RWPE2 (cell line): ENCODE measurements around the gene PIP5K1A.
"Not testable (repeated sequence)": the region's sequence is repeated elsewhere in the genome, so short reads cannot be mapped to it uniquely, and the experiment has no call there.

ENCODE experiments used
- ATAC-seq: fragments of 200-7000 bp; cut with Tn5 transposase; 3 replicates; pipeline ENCODE4 v1.9.1; 2021; ENCODE audit warnings: low read depth
- DNase-seq: peaks from one replicate; pipeline ENCODE4 v3.0.0-alpha.2; 2020; ENCODE audit warnings: low spot score
- H3K27ac ChIP-seq: fragments of 450-650 bp; 2 replicates; pipeline ENCODE4 v1.5.1; 2017; ENCODE audit warnings: mild to moderate bottlenecking; ENCODE audit not compliant: poor library complexity, severe bottlenecking
- H3K27me3 ChIP-seq: fragments of 250-450 bp; sonication (Bioruptor Pico); 2 replicates; pipeline ENCODE4 v1.5.1; 2021; ENCODE audit warnings: mild to moderate bottlenecking, moderate library complexity; ENCODE audit not compliant: insufficient read depth, poor library complexity, severe bottlenecking
- H3K36me3 ChIP-seq: fragments of 250-450 bp; sonication (Bioruptor Pico); 2 replicates; pipeline ENCODE4 v1.5.1; 2020; ENCODE audit warnings: low read depth, mild to moderate bottlenecking, moderate library complexity
- H3K4me1 ChIP-seq: fragments of 250-450 bp; sonication (Bioruptor Pico); 2 replicates; pipeline ENCODE4 v1.5.1; 2021; ENCODE audit warnings: mild to moderate bottlenecking, moderate library complexity; ENCODE audit not compliant: insufficient read depth, poor library complexity, severe bottlenecking
- H3K4me3 ChIP-seq: fragments of 250-450 bp; sonication (Bioruptor Pico); 2 replicates; pipeline ENCODE4 v1.5.1; 2021; ENCODE audit warnings: mild to moderate bottlenecking, moderate library complexity; ENCODE audit not compliant: severe bottlenecking
- H3K9me3 ChIP-seq: fragments of 250-450 bp; sonication (Bioruptor Pico); 2 replicates; pipeline ENCODE4 v1.5.1; 2021; ENCODE audit warnings: mild to moderate bottlenecking, moderate library complexity; ENCODE audit not compliant: severe bottlenecking
- TF ChIP-seq, protein P1 (sequence below): fragments of 450-650 bp; IDR thresholded peaks from one replicate; pipeline ENCODE4 v1.5.1; 2017; ENCODE audit warnings: mild to moderate bottlenecking, moderate library complexity; ENCODE audit not compliant: poor library complexity, severe bottlenecking

The PIP5K1A gene

DNA sequence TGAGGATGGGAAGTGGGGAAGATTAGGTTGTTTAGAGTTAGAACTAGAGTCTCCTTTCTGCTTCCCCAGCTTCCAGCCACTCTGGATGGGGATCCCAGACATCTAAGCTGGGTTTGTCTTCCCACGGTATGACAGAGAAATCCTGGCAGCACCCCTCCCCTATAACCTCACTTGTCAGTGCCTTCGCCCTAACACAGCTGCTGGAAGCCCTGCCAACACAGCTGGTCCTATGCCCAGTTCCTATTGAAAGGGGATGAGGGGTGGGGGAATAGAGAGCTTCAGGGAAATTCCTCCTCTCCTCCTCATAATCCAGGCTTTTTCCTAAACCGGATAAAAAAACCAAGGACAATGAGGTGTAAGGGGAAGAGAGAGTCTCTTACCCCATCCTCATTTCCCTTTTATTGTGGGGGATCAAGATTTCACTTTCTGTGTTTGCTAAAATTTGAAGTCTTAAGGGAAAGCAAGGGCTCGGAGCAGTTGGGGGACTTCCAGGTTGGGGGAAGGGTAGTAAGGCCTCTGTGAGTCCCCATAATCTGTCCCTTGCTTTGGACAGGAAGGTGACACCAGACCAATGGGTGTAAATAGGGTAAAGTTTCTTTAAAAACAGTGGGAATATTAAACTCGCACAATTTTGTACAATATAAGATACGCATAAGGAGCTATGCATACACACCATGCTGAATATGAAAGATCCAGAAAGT lies 23.2 kb upstream of the PIP5K1A start:
- DNase-seq = no peak
- Histone ChIP-seq H3K4me1 (no peaks in the 10 kb centered on the region), H3K4me3 (no peak overlapping the region), H3K36me3 (peaks cover 39% of the 10 kb centered on the region), H3K27ac (no peak overlapping the region), H3K27me3 (no peaks in the 10 kb centered on the region), H3K9me3 (no peaks in the 10 kb centered on the region)
- no peak for ATAC-seq
- TF ChIP-seq, protein P1, sequence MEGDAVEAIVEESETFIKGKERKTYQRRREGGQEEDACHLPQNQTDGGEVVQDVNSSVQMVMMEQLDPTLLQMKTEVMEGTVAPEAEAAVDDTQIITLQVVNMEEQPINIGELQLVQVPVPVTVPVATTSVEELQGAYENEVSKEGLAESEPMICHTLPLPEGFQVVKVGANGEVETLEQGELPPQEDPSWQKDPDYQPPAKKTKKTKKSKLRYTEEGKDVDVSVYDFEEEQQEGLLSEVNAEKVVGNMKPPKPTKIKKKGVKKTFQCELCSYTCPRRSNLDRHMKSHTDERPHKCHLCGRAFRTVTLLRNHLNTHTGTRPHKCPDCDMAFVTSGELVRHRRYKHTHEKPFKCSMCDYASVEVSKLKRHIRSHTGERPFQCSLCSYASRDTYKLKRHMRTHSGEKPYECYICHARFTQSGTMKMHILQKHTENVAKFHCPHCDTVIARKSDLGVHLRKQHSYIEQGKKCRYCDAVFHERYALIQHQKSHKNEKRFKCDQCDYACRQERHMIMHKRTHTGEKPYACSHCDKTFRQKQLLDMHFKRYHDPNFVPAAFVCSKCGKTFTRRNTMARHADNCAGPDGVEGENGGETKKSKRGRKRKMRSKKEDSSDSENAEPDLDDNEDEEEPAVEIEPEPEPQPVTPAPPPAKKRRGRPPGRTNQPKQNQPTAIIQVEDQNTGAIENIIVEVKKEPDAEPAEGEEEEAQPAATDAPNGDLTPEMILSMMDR = no peak

DNA sequence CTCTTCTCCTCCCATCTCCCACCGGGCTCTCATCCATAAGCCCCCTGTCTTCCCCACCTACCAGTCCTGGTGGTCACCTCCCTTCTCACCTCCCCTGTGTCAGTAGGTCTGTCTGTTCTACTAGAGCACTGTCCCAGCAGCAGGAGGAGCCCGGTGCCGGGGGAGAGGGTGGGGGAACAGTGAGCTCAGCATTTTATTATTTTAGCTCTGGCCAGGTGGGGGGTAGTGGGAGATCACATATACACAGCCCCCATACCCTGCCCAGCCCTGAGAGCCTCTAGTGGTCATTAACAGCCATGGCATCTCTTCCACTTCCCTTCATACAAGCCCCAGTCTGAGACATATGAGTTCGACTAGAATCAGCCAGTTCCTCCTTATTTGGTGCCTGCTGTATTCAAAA lies 22.5 kb upstream of the PIP5K1A start, which contains the start of gene TMOD4:
Gene TMOD4, minus strand, starts transcription at position 119 of the 400 bp plus-strand sequence. CDS start 1,106 bp downstream, outside the sequence.
- TF ChIP-seq, protein P1 = peak; percentile 51
- ATAC-seq = peak; percentile 52; the same call in 1 of the 3 replicates
- Histone ChIP-seq H3K36me3 (peaks cover 46% of the 10 kb centered on the region), H3K27me3 (no peaks in the 10 kb centered on the region), H3K27ac (no peak within 1 kb of the TSS), H3K4me3 (no peak within 1 kb of the TSS), H3K9me3 (no peaks in the 10 kb centered on the region), H3K4me1 (no peaks in the 10 kb centered on the region)
- DNase-seq = no peak

DNA sequence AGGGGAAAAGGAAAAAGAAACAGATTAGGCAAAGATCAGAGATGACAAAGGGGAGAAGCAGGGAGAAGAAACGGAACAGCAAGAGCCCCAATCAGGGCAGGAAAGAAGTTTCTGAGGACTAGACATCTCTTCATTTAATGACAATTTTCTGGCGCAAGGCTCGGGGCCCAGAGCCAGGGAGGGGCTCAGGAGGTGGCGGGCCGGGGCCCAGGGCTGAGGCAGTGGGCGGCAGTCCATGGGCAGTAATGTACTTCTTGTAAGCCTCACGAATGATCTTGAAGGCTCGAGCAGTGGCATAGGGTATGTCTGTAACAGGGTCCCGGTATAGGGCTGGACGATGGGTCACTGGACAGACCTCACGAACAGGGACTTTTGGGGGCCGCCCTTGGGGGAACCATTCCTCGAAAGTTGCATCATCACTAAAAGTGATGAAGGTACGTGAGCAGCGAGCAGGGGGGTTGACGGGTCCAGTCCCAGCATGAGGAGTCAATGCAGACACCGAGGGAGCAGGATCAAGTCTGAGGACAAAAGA lies 21.8 kb upstream of the PIP5K1A start:
- no peak overlapping the region for H3K4me3 ChIP-seq
- H3K36me3 ChIP-seq = peaks cover 53% of the 10 kb centered on the region
- no peaks in the 10 kb centered on the region for H3K9me3 ChIP-seq
- H3K27me3 ChIP-seq = no peaks in the 10 kb centered on the region
- H3K4me1 ChIP-seq = no peaks in the 10 kb centered on the region
- no peak overlapping the region for H3K27ac ChIP-seq
- DNase-seq = no peak
- TF ChIP-seq, protein P1 = no peak
- ATAC-seq = no peak

DNA sequence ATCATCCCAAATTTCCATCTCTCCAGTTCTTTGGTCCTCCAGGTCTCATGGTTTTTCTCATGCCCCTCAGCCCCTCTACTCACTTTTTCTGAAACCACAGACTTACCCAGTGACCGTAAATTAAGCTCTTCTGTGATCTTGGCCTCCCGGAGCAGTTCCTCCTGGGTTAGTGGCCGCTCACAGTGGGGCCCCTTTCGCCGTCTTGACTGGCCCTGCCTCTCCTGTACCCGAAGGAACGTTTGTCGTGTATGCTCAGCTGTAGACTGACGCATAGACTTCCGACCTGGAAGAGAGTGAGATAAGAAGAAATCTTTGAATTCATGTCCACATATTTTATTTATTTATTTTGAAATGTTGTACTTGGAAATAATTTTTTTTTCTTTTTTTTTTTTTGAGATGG lies 14.1 kb upstream of the PIP5K1A start:
- DNase-seq (no peak), ATAC-seq (no peak)
- H3K4me3 ChIP-seq = no peak overlapping the region
- H3K36me3 ChIP-seq = peaks cover 69% of the 10 kb centered on the region
- peaks cover 2% of the 10 kb centered on the region for H3K9me3 ChIP-seq
- no peaks in the 10 kb centered on the region for H3K27me3 ChIP-seq
- no peak overlapping the region for H3K27ac ChIP-seq
- TF ChIP-seq, protein P1 = no peak
- peaks cover 5% of the 10 kb centered on the region for H3K4me1 ChIP-seq

DNA sequence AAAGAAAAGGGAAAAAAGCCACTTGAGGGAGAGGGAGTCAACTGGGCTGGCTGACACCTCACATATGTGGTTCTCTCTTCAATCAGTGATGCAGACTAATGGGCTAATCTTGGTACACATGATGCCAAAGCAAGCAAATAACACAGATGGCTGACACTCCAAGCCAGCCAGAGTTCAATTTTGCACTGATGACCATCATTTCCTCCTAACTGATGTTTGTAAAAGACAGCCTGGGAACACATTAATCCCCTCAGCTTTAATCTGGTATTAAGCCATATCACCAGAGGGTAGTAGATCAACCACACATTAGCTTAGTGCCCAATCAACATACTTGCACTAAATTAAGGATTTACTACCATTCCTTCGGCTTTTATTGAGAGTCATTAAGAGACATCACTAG lies 11.1 kb upstream of the PIP5K1A start:
- H3K4me3 ChIP-seq = no peak overlapping the region
- no peak for DNase-seq
- peaks cover 5% of the 10 kb centered on the region for H3K4me1 ChIP-seq
- H3K9me3 ChIP-seq = peaks cover 2% of the 10 kb centered on the region
- ATAC-seq = no peak
- TF ChIP-seq, protein P1 = no peak
- H3K36me3 ChIP-seq = peaks cover 39% of the 10 kb centered on the region
- H3K27me3 ChIP-seq = no peaks in the 10 kb centered on the region
- H3K27ac ChIP-seq = no peak overlapping the region

DNA sequence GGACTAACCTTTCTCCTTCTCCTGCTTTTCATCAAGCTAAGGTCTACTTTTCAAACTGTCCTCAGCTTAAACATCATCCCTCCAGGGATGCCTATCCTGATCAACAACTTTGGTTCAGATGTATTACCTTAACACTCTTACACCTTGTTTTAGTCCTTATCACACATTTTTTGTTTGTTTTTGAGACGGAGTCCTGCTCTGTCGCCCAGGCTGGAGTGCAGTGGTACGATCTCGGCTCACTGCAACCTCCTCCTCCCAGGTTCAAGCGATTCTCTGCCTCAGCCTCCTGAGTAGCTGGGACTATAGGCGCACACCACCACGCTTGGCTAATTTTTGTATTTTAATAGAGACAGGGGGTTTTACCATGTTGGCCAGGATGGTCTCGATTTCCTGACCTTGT lies 9.7 kb upstream of the PIP5K1A start:
- not testable (repeated sequence) for DNase-seq, H3K9me3 ChIP-seq, ATAC-seq, H3K4me1 ChIP-seq, H3K27me3 ChIP-seq
- H3K27ac ChIP-seq = peak overlapping the region; percentile 69
- peaks cover 33% of the 10 kb centered on the region for H3K36me3 ChIP-seq
- peak overlapping the region; percentile 97 for H3K4me3 ChIP-seq
